NCI-H2171 treated with DMSO at 0.1 percent for 48 hours (cell line): ENCODE data around the gene ZBTB20.

ENCODE experiments used
- DNase-seq: peaks from one replicate; lab custom pipeline; 2025; lab: John Stamatoyannopoulos, UW

The ZBTB20 gene

GRCh38 chr3:114624571-114625181 lies 522.4 kb downstream of the ZBTB20 start:
- no peak for DNase-seq

DNA sequence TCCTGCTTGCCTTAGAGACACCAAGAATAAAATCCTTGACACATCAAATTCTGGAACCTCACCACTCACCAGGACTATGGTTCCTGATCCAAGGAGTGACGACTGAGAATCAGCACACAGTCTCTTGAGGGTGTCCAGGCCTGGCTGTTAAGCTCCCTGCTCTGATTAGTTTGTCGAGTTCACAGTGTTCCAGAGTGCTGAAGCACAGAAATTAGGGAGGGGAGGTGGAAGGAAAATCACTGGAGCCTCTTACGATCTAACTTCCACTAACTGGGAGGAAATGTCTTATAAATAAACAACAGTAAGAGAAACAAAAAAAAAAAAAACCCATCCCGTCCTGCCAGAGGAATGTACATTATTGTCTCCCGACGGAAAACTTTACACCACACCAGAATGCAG lies 523.0 kb downstream of the ZBTB20 start:
- DNase-seq = no peak

DNA sequence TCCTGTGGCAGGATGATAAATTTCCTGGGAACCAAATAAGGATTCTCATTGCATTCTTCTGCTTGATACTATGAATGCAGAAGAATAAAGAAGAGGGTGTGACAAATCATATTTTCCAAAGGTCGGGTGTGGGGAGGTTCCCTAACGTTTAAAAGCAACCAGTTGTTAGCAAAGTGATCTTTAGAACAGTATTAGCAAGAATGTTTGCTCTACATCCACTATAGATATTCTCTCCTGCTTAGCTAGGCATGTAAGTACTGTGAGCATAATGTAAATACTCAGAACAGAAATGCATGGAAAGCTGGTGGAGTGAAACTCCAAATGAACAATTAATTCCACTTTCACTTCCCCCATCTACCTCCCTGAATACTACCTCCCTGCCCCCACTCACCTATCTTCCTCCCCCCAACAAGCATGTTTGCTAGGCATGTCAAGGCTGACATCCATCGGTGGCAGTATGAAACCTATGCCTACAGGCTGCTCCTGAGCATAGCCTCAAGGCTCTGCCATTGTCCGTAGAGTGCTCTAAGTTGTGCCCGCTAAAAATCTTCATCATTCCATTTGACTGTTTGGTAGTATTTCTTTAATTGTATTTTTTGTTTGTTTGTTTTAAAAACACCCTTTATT lies 523.6 kb downstream of the ZBTB20 start:
- DNase-seq = no peak

DNA sequence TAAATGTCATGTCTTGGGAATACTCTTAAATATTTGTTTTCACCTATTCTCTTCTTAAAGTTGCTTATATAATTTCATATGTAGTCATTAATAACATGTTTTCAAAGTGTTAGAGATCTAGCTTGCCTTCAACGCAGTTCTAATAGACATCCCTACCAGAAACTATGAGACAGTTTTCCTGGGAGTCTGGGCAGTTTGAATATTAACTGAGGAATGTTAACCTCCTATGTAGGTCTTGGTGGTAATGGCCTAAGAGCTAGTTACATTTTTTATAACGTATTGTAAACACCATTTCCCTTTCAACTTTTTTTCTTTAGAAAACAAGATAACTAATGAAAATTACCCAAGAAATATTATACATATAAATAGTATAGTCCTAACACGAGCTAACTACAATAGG lies 525.1 kb downstream of the ZBTB20 start:
- no peak for DNase-seq

DNA sequence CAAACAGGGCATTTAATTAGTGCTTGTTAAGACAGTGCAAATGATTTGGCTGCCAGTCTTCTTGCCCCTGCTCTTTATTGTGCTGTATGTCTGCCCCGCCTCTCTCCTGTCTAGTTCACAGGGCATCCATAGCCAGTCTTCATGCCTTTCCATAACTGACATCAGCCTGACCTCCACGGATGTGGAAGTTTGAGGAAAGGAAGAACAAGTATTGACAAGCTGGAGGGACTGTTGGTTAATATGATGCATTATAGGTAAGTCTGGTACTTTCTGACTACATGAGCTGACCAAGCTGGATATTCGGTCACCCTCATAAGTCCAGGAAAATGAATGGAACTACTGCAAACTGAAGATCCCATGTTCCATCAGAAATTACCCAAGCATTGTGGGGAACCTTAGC lies 527.3 kb downstream of the ZBTB20 start:
- no peak for DNase-seq

GRCh38 chr3:114615523-114616085 lies 531.5 kb downstream of the ZBTB20 start:
- no peak for DNase-seq

- no peak for DNase-seq
Measured at GRCh38 chr3:114609973-114610630, 537.0 kb downstream of the ZBTB20 start.

GRCh38 chr3:114608293-114608692 lies 538.8 kb downstream of the ZBTB20 start:
- no peak for DNase-seq

- DNase-seq = no peak
Measured at GRCh38 chr3:114606336-114606735, 540.8 kb downstream of the ZBTB20 start.

GRCh38 chr3:114600571-114600970 lies 546.5 kb downstream of the ZBTB20 start:
- no peak for DNase-seq

DNA sequence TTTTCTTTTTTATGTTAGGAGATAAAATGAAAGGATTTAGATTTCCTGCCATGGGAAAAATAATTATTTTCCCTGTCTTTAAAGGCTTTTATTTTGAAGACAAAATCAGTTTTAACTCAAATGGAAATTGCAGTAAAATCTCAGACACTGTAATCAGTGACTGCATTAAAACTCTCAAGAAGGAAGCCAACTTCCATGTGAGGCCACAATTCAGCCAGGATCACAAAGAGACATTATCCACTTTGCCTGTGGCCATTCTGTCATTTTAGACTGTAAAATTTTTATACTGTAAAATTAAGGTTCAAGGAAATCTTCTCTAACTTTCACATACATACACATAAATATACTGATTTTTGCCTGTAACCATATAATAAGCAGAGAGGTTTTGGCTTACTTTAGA lies 549.2 kb downstream of the ZBTB20 start:
- no peak for DNase-seq

DNA sequence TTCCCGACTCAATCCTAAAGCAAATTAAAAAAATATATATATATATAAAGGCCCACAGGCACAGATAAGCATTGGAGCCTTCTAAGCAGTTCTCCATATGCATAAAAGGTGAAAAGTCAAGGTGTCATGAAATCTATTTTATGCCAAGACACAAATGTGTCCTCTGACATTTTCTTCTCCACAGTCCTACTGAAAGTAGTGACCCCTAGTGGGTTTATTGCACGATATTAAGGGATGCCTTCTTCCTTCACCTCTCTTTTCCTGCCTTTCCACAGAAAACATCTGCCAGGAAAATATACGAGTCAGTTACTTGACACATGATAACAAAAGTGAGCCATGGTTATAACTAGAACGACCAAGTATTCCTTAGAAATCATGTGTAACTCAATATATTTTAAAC lies 550.1 kb downstream of the ZBTB20 start:
- DNase-seq = no peak

GRCh38 chr3:114596147-114596546 lies 550.9 kb downstream of the ZBTB20 start:
- no peak for DNase-seq

- DNase-seq = no peak
Measured at GRCh38 chr3:114595522-114596028, 551.5 kb downstream of the ZBTB20 start.

DNA sequence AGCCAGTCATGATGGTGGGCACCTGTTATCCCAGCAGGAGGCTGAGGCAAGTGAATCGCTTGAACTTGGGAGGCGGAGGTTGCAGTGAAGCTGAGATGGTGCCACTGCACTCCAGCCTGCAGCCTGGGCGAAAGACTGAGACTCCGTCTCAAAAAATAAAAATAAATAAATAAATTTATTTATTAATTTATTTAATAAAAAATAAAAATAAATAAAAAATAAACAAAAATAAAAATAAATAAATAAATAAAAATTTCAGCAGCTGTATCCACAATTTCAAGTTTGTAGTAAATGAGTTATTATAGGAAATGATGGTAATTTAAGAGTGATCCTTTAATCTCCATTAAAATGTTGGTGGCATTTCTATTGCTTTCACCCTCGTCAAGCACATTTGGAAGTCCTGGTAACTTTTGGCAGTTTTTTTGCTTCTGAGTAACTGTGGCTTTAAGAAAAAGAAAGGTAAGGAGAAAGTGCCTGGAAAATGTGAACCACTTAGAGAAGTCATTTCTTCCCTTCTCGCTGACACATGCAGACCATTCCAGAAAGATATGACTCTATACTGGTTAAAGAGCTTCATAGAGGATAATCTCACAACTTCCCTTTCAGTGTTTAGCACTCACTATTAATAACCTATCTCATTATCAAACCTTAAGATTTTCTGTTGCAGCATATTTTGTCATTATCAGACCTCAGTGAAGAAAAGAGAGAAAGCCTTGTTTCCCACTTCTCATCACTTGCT lies 556.6 kb downstream of the ZBTB20 start:
- no peak for DNase-seq

DNA sequence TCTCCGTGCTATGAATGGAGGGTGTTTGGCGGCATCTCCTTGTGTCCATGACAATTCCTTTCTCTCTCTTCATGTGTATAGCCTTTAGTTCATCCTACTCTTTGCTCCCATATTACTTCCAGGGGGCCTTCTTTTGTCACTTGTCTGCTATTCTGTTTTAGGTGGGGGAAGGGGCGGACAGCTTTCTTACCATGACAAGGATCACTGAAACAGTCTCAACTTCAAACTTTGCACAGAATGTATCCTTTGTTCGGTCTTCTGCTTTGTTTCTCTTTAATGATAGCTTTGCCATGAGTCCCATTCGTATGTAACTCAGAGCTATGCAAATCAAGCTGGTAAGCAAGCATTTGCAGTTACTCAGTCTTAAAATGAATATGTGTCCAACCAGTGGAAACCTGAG lies 559.1 kb downstream of the ZBTB20 start:
- DNase-seq = no peak

DNA sequence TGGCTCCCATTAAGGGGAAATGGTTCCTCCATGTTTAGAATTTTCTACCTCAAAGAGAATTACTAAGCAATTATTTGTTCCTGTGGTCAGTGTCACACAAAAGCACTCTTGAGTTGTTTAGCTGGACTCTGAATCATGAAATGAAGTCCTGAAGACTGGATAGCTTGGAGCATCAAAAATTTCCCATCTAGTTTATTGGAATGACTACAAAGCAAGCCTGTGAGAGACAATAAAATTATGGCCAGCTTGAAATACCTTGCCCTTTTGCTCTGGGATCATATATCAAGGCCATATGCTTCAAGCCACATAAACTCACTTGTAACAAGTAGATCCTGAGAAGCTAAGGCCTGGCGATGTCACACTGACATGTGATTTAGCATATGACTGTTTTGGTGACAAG lies 561.0 kb downstream of the ZBTB20 start:
- DNase-seq = peak; percentile 82

GRCh38 chr3:114585687-114586086 lies 561.4 kb downstream of the ZBTB20 start:
- no peak for DNase-seq

DNA sequence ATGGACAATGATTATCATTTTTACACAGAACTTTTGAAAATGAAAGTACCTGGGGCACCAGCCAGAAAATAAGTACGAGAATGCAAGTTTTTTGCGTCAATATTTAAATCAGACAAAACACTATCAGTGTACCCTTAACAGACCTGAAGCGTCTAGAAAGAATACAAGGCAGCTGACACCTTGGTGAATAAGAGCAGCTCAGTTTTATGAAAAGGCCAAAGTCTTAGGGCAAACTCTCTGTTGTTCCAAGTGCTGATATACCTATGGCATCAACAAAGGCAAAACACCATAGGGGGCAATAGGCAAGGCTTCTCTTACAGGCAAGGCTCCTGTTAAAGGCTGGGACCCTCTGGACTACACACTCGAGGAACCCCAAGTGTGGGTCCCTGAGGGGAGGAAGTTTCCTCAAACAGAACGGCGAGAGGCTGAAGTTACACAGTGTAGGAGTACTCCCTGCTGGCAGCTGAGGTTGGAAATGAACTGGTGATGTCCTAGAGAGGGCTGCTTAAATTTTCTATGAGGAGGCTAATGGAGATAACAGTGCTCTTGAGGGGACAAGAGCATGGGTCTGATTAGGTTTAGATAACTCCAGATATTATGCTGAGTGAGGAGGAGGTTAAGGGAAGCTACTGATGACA lies 562.2 kb downstream of the ZBTB20 start:
- no peak for DNase-seq

- DNase-seq = no peak
Measured at GRCh38 chr3:114582929-114583328, 564.2 kb downstream of the ZBTB20 start.

- no peak for DNase-seq
Measured at GRCh38 chr3:114572364-114573062, 574.6 kb downstream of the ZBTB20 start.
